ENCODE results near the gene IFI44L. TPM values are rescaled to one million over a fixed set of nuclear protein-coding genes. Genes with fewer than 3 reads are reported as not detected.

The IFI44L gene
- total RNA-seq, 1 donor from 2014 or later = 1.7 TPM

DNA sequence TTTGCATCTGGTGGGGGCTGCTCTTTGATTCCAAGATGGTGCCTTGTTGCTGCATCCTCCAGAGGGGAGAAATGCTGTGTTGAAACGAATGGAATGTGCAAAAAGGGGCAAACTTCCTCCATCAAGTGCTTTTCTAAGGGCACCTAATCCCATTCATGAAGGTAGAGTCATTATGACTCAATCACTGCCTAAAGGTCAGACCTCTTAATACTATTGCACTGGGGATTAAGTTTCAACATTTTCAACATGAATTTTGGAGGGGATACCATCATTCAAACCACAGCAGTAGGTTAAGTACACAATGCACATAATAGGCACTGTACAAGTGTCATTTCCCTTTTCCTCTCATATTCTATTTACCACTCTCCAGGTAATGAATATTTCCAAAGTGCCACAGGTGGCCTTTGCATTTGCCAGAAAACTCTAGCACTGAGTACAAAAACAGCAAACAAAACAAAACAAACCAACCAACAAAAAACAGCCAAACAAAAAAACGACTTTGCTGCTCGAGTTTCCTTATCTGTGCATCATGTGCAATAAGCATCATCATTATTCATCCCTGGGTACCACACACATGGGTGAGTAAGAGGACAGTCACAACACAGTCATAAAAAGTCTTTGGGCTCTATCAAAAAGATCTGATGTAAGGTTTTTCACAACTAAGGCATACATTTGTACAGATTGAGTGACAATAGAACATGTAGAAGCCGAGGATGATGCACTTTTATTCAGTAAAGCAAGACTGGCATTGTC is 71.9 kb downstream of the IFI44L start:
- no peaks in the 10 kb centered on the region for H3K9me3 ChIP-seq
- no peaks in the 10 kb centered on the region for H3K27me3 ChIP-seq
- TF ChIP-seq POLR2AphosphoS5 (IDR thresholded peaks at IDR 0.05; ENCODE audit: insufficient read depth in 1 of 2, low read depth in 1 of 2) = no peak
- TF ChIP-seq, protein P1, sequence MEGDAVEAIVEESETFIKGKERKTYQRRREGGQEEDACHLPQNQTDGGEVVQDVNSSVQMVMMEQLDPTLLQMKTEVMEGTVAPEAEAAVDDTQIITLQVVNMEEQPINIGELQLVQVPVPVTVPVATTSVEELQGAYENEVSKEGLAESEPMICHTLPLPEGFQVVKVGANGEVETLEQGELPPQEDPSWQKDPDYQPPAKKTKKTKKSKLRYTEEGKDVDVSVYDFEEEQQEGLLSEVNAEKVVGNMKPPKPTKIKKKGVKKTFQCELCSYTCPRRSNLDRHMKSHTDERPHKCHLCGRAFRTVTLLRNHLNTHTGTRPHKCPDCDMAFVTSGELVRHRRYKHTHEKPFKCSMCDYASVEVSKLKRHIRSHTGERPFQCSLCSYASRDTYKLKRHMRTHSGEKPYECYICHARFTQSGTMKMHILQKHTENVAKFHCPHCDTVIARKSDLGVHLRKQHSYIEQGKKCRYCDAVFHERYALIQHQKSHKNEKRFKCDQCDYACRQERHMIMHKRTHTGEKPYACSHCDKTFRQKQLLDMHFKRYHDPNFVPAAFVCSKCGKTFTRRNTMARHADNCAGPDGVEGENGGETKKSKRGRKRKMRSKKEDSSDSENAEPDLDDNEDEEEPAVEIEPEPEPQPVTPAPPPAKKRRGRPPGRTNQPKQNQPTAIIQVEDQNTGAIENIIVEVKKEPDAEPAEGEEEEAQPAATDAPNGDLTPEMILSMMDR (IDR thresholded peaks at IDR 0.05) = no peak
- DNase-seq (ENCODE audit: extremely low spot score in 2 of 2) = no peak
- H3K4me1 ChIP-seq = no peaks in the 10 kb centered on the region
- H3K36me3 ChIP-seq = no peaks in the 10 kb centered on the region
- H3K4me3 ChIP-seq = no peak overlapping the region
- intact Hi-C loops (cut with DNase I) = no loop called here
- no peak overlapping the region for H3K27ac ChIP-seq

Other genes with a start within 250 kb of the IFI44L start
- 4.4 TPM for gene PTGFR, start 129.5 kb upstream of the IFI44L start, total RNA-seq
- 17.7 TPM for gene IFI44, start 29.4 kb downstream of the IFI44L start, total RNA-seq

All from vagina (tissue), 2 donors.